ENCODE measurements around the gene PIK3R2.
A peak's percentile ranks its signal among the peaks of the same experiment; 100 is the strongest.

Gene PIK3R2

DNA sequence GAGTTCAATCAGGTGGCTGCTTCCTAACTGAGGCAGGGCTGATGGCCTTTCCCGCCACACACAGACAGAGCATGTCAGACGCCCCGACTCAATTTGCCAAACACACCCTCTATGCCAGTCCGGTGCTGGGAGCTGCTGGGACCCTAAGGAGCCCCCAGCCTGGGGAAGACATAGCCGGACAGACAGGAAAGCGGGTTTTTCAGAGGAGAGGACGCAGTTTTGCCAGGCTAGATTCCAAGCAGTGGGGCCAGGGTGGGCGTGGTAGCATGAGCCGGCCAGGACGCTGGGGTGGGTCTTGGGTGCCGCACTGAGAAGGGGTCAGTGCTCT lies 35.6 kb upstream of the PIK3R2 start:
- H3K36me3 ChIP-seq (ENCODE audit: control insufficient read depth, insufficient read depth, low read length) = peaks cover 11% of the 10 kb centered on the region
- H3K4me3 ChIP-seq (replicated peaks; ENCODE audit: low read depth, low read length) = peak overlapping the region; percentile 41
- no peak for DNase-seq (ENCODE audit: extremely low read depth, insufficient read length)
- H3K27me3 ChIP-seq (replicated peaks; ENCODE audit: control insufficient read depth, insufficient read depth, low read length) = no peaks in the 10 kb centered on the region
- TF ChIP-seq, protein P1, sequence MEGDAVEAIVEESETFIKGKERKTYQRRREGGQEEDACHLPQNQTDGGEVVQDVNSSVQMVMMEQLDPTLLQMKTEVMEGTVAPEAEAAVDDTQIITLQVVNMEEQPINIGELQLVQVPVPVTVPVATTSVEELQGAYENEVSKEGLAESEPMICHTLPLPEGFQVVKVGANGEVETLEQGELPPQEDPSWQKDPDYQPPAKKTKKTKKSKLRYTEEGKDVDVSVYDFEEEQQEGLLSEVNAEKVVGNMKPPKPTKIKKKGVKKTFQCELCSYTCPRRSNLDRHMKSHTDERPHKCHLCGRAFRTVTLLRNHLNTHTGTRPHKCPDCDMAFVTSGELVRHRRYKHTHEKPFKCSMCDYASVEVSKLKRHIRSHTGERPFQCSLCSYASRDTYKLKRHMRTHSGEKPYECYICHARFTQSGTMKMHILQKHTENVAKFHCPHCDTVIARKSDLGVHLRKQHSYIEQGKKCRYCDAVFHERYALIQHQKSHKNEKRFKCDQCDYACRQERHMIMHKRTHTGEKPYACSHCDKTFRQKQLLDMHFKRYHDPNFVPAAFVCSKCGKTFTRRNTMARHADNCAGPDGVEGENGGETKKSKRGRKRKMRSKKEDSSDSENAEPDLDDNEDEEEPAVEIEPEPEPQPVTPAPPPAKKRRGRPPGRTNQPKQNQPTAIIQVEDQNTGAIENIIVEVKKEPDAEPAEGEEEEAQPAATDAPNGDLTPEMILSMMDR (IDR thresholded peaks at IDR 0.05; ENCODE audit: insufficient read depth, low read length, poor library complexity, severe bottlenecking) = no peak

DNA sequence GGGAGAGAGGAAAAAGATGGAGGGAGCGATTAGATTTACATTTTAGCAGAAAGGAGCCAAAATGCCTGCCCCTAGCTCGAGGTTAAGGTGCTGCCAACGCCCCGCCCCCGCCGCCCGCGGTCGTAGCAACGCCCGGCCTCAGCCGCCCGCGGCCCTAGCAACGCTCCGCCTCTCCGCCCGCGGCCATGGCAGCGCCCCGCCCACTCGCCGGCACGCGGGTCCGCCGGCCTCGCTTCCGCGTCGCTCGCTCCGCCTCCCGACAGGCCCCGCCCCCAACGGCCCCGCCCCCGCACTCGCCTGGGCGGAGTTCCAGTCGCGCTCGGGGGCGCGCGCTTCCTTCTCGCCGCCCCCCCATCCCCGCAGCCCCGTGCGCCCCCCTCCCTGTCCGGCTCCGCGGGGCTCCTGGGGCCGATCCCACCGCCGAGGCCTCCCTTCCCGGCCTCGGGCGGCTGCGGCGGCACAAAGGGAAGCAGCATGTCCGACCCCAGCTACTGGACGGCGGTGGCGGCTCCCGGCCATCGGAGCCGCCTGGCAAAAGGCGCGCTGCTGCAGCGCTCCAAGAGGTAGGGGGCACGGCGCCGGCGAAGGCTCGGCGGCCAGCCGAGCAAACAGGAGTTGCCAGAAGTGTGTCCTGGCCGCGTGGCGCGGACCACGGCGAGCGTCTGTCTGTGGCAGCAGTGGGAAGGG lies 35.1 kb upstream of the PIK3R2 start:
- H3K27me3 ChIP-seq (replicated peaks; ENCODE audit: control insufficient read depth, insufficient read depth, low read length) = no peaks in the 10 kb centered on the region
- DNase-seq (ENCODE audit: extremely low read depth, insufficient read length) = peak; percentile 91
- peak overlapping the region; percentile 74 for H3K4me3 ChIP-seq (replicated peaks; ENCODE audit: low read depth, low read length)
- peaks cover 15% of the 10 kb centered on the region for H3K36me3 ChIP-seq (ENCODE audit: control insufficient read depth, insufficient read depth, low read length)
- TF ChIP-seq, protein P1 (IDR thresholded peaks at IDR 0.05; ENCODE audit: insufficient read depth, low read length, poor library complexity, severe bottlenecking) = no peak

DNA sequence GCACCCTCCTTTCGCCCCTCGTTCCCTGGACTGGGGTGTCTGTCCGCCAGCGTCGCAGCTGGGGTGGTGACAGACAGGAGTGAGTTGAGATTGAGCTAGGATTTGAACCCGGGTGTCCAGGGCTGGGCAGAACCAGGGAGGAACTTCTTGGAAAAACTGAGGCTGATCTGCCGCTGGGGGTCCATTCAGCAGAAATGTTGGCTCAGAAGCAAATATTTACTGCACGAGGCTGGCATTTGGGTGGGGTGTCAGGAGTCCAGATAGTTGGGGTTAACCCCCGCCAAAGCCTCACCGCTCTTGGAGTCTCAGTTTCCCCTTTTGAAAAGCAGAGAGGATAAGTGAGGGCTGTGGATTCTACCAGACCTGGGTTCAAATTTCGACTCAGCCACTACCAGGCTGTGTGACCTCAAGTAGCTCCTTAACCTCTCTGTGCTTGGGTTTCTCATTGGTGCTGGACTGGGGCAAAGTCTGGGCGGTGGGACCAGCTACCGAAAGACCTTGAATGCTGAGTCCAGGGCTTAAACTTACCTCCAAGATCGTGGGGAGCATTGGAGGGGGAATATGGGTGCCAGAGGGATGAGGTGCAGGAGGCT lies 34.4 kb upstream of the PIK3R2 start:
- no peak for DNase-seq (ENCODE audit: extremely low read depth, insufficient read length)
- H3K4me3 ChIP-seq (replicated peaks; ENCODE audit: low read depth, low read length) = peak overlapping the region; percentile 74
- peaks cover 21% of the 10 kb centered on the region for H3K36me3 ChIP-seq (ENCODE audit: control insufficient read depth, insufficient read depth, low read length)
- H3K27me3 ChIP-seq (replicated peaks; ENCODE audit: control insufficient read depth, insufficient read depth, low read length) = no peaks in the 10 kb centered on the region
- TF ChIP-seq, protein P1 (IDR thresholded peaks at IDR 0.05; ENCODE audit: insufficient read depth, low read length, poor library complexity, severe bottlenecking) = no peak

DNA sequence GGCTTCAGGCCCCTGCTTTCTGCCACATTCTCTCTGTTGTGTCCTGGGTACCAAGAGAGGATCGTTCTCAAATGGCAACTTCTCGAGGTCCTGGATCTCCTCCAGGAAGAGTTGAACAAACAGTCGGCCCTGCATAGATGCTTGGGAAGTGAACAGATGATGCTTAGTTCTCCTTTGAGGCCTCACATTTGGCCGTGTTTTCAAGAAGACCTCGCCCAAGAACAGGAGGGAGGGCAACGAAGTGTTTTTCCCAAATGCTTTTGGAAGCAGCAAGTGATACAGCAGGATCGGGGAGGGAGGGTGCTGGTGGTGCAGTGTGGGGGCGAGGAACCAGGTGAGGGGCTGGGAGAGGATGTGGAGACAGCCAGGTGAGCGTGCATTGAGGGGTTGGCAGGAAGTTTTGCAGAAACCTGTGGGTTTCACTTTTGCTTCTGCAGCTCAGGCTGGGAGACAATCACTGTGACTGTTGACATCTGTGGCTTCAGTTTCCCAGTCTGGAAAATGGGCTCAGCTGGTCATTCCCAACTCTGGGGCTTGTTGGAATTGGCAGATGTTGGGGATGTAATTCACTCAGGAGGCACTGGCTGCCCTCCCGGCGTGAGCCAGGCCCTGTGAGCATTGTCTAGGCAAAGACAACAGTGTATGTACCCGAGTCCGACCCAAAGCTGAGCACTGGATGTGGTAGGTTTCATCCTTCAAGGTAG lies 33.8 kb upstream of the PIK3R2 start:
- Histone ChIP-seq H3K4me3 (replicated peaks; ENCODE audit: low read depth, low read length) (peak overlapping the region; percentile 74), H3K27me3 (replicated peaks; ENCODE audit: control insufficient read depth, insufficient read depth, low read length) (no peaks in the 10 kb centered on the region), H3K36me3 (ENCODE audit: control insufficient read depth, insufficient read depth, low read length) (peaks cover 24% of the 10 kb centered on the region)
- DNase-seq (ENCODE audit: extremely low read depth, insufficient read length) = peak; percentile 41
- TF ChIP-seq, protein P1 (IDR thresholded peaks at IDR 0.05; ENCODE audit: insufficient read depth, low read length, poor library complexity, severe bottlenecking) = no peak

DNA sequence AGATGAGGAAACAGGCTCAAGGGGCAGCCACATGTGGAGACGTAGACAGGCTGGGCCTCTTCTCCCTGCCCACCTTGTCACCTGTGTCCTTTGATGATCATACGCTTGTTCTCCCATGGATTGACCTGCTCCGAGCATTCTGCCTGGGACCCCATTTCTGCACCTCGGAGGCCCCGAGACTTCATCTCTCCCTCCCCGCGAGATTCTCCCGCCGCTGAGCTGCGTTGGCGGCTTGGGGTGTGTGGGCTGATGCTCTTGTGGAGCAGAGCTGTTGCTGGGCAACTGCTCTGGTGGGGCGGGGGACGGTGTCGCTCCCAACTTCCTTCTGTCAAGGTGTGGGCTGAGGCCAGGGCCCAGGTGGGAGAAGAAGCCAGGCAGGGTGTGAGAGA lies 33.3 kb upstream of the PIK3R2 start:
- TF ChIP-seq, protein P1 (IDR thresholded peaks at IDR 0.05; ENCODE audit: insufficient read depth, low read length, poor library complexity, severe bottlenecking) = no peak
- DNase-seq (ENCODE audit: extremely low read depth, insufficient read length) = no peak
- H3K27me3 ChIP-seq (replicated peaks; ENCODE audit: control insufficient read depth, insufficient read depth, low read length) = no peaks in the 10 kb centered on the region
- peak overlapping the region; percentile 74 for H3K4me3 ChIP-seq (replicated peaks; ENCODE audit: low read depth, low read length)
- H3K36me3 ChIP-seq (ENCODE audit: control insufficient read depth, insufficient read depth, low read length) = peaks cover 25% of the 10 kb centered on the region

Data from GM06990 (cell line).